HK-2 (cell line): ENCODE data around the gene ATP6AP1.
"Not testable (repeated sequence)": the region's sequence is repeated elsewhere in the genome, so short reads cannot be mapped to it uniquely, and the experiment has no call there.

Experiments
- DNase-seq: peaks from one replicate; pipeline ENCODE4 v3.0.0-alpha.2; 2018; ENCODE audit not compliant: unreplicated experiment

The ATP6AP1 gene

GRCh38 chrX:154399527-154400368 is 28.7 kb upstream of the ATP6AP1 start:
- DNase-seq, result no peak

GRCh38 chrX:154400369-154400817 is 28.1 kb upstream of the ATP6AP1 start:
- not testable (repeated sequence) for DNase-seq

- DNase-seq, result peak; percentile 64
Measured at GRCh38 chrX:154401045-154401799, 27.3 kb upstream of the ATP6AP1 start.

GRCh38 chrX:154401918-154402621 is 26.4 kb upstream of the ATP6AP1 start:
- peak; percentile 12 for DNase-seq

- no peak for DNase-seq
Measured at GRCh38 chrX:154402622-154403127, 25.8 kb upstream of the ATP6AP1 start.

GRCh38 chrX:154403192-154403591 is 25.3 kb upstream of the ATP6AP1 start:
- no peak for DNase-seq

GRCh38 chrX:154403858-154404257 is 24.6 kb upstream of the ATP6AP1 start:
- DNase-seq, result no peak

GRCh38 chrX:154404625-154405192 is 23.8 kb upstream of the ATP6AP1 start:
- DNase-seq, result no peak

- DNase-seq, result no peak
Measured at GRCh38 chrX:154408659-154409221, 19.7 kb upstream of the ATP6AP1 start.

- DNase-seq, result peak; percentile 95
Measured at GRCh38 chrX:154409222-154409871, 19.1 kb upstream of the ATP6AP1 start, which contains the start of gene DNASE1L1. TSS of gene DNASE1L1 (minus strand) at chrX:154409254. CDS start at chrX:154405568, 3,686 bp downstream.

- DNase-seq, result no peak
Measured at GRCh38 chrX:154411981-154412340, 16.5 kb upstream of the ATP6AP1 start.

GRCh38 chrX:154412468-154412867 is 16.0 kb upstream of the ATP6AP1 start:
- DNase-seq, result no peak

- DNase-seq, result no peak
Measured at GRCh38 chrX:154413142-154413541, 15.3 kb upstream of the ATP6AP1 start.

GRCh38 chrX:154417157-154417556 is 11.3 kb upstream of the ATP6AP1 start:
- no peak for DNase-seq

GRCh38 chrX:154419189-154419588 is 9.3 kb upstream of the ATP6AP1 start:
- no peak for DNase-seq

- DNase-seq, result no peak
Measured at GRCh38 chrX:154419688-154420401, 8.6 kb upstream of the ATP6AP1 start.

- DNase-seq, result no peak
Measured at GRCh38 chrX:154420402-154420756, 8.1 kb upstream of the ATP6AP1 start.

GRCh38 chrX:154426916-154427770 is 1.3 kb upstream of the ATP6AP1 start:
- no peak for DNase-seq

- no peak for DNase-seq
Measured at GRCh38 chrX:154429711-154430110, 1.2 kb downstream of the ATP6AP1 start.
